ENCODE measurements around the gene GPI. TPM values are rescaled to one million over a fixed set of nuclear protein-coding genes. Genes with fewer than 3 reads are reported as not detected.

GPI gene
- total and polyA plus RNA-seq, 9 of the 15 experiments (the other 6 are each of a cell fraction or from before 2014, with no cell fraction given) = 88.3 to 358 (median 122) TPM

GRCh38 chr19:34365463-34366401, 736 bp downstream of the GPI start (continued):
- TF ChIP-seq RBM25 (IDR thresholded peaks at IDR 0.05; ENCODE audit: low read depth, low read length, severe bottlenecking) (no peak), TFAM (CRISPR knock-in tag; conservative IDR thresholded peaks at IDR 0.05) (no peak), ZNF766 (CRISPR knock-in tag; conservative IDR thresholded peaks at IDR 0.05) (no peak), NR3C1 (CRISPR knock-in tag; IDR thresholded peaks at IDR 0.05) (no peak), PRMT5 (CRISPR knock-in tag; IDR thresholded peaks at IDR 0.05) (no peak), NR2F6 (CRISPR knock-in tag; IDR thresholded peaks at IDR 0.05) (no peak), CREB1 (IDR thresholded peaks at IDR 0.05) (no peak), CREB1 (CRISPR knock-in tag; IDR thresholded peaks at IDR 0.05) (no peak), ZBTB1 (CRISPR knock-in tag; IDR thresholded peaks at IDR 0.05; ENCODE audit: borderline replicate concordance, low read depth) (no peak), CBFA2T2 (conservative IDR thresholded peaks at IDR 0.05) (no peak), FOXP4 (CRISPR knock-in tag; IDR thresholded peaks at IDR 0.05; ENCODE audit: borderline replicate concordance) (peak; percentile 32; the same call in 1 of the 2 replicates), CCNT2 (IDR thresholded peaks at IDR 0.05; ENCODE audit: borderline replicate concordance, extremely low read depth, insufficient read length, low read depth, low read length) (peak; percentile 26), YBX1 (IDR thresholded peaks at IDR 0.05) (no peak), ZNF12 (CRISPR knock-in tag; IDR thresholded peaks at IDR 0.05) (peak; percentile 60; the same call in 1 of the 2 replicates), CHD4 (IDR thresholded peaks at IDR 0.05; ENCODE audit: insufficient read depth, insufficient replicate concordance, low read depth, low read length, poor library complexity, severe bottlenecking) (no peak), HCFC1 (IDR thresholded peaks at IDR 0.05; ENCODE audit: low read depth, low read length) (no peak), HDAC2 (IDR thresholded peaks at IDR 0.05) (no peak), SIRT6 (IDR thresholded peaks at IDR 0.05; ENCODE audit: low read depth, low read length) (no peak), NELFE (IDR thresholded peaks at IDR 0.05; ENCODE audit: insufficient read depth, insufficient read length) (no peak), ZNF551 (CRISPR knock-in tag; IDR thresholded peaks at IDR 0.05) (no peak), POLR2B (IDR thresholded peaks at IDR 0.05; ENCODE audit: low read depth, partially characterized antibody) (no peak), POLR2G (IDR thresholded peaks at IDR 0.05; ENCODE audit: low read depth, low read length) (peak; percentile 47; the same call in 1 of the 2 replicates), EP400 (IDR thresholded peaks at IDR 0.05) (no peak; the same call in 1 of the 2 replicates), LCOR (CRISPR knock-in tag; IDR thresholded peaks at IDR 0.05) (no peak), ZNF184 (CRISPR knock-in tag; IDR thresholded peaks at IDR 0.05) (no peak), VEZF1 (CRISPR knock-in tag; IDR thresholded peaks at IDR 0.05) (peak; percentile 49)

All from K562 (cell line).